Muscle of leg (tissue), 11 donors: ENCODE measurements around the gene PCDH9. TPM values are rescaled to one million over a fixed set of nuclear protein-coding genes. Genes with fewer than 3 reads are reported as not detected.

Source experiments
- DNase-seq: peaks from one replicate; pipeline ENCODE4 v3.0.0; 2013
- H3K27ac ChIP-seq: one replicate; pipeline ENCODE4 v1.5.1; 2013; ENCODE audit warnings: mild to moderate bottlenecking, low read length, control low read depth
- H3K27me3 ChIP-seq: one replicate; pipeline ENCODE4 v1.6.1; 2013; ENCODE audit warnings: low read length; ENCODE audit not compliant: control insufficient read depth, insufficient read depth
- H3K36me3 ChIP-seq: one replicate; pipeline ENCODE4 v1.6.1; 2013; ENCODE audit warnings: low read length; ENCODE audit not compliant: control insufficient read depth, insufficient read depth
- H3K4me1 ChIP-seq: one replicate; pipeline ENCODE4 v1.6.1; 2013; ENCODE audit warnings: low read length; ENCODE audit not compliant: control insufficient read depth, insufficient read depth
- H3K4me3 ChIP-seq: one replicate; pipeline ENCODE4 v1.5.1; 2013; ENCODE audit warnings: low read length, control low read depth
- H3K9me3 ChIP-seq: replicated peaks from 2 replicates; pipeline ENCODE4 v1.6.1; 2013; ENCODE audit warnings: low read depth, low read length; ENCODE audit not compliant: control insufficient read depth
- WGBS: methylation state at CpG from one replicate; pipeline ENCODE4 v1.1.5; 2013; ENCODE audit warnings: missing lambda C conversion rate; ENCODE audit not compliant: insufficient coverage; 5-methylcytosine and 5-hydroxymethylcytosine counted together
- polyA plus RNA-seq, 8 donors: library from polyadenylated mRNA; unstranded; fragments of 120-200 nt; gene quantifications; one replicate each; pipeline versions ENCODE4 v1.2.1 to v1.2.3, GENCODE V29; 2013; ENCODE audit warnings: inconsistent platforms in 1 of 8, low replicate concordance in 1 of 8; ENCODE audit not compliant: insufficient read length in 8 of 8, insufficient read depth in 1 of 8
- total RNA-seq: library from RNA; stranded (reverse); fragments of 120-200 nt; gene quantifications from one replicate; pipeline ENCODE4 v1.2.4, GENCODE V29; 2013

The PCDH9 gene
- total and polyA plus RNA-seq, 9 donors = 1.7 to 8.3 (median 3.1) TPM

- DNase-seq = peak; percentile 76
- H3K36me3 ChIP-seq = no peaks in the 10 kb centered on the region
- H3K4me1 ChIP-seq = no peaks in the 10 kb centered on the region
- H3K9me3 ChIP-seq = no peaks in the 10 kb centered on the region
- H3K27ac ChIP-seq = no peak overlapping the region
- peak overlapping the region; percentile 20 for H3K4me3 ChIP-seq
- 27% methylated on average over 5 of the region's 13 CpGs for WGBS
- H3K27me3 ChIP-seq = no peaks in the 10 kb centered on the region
These were observed 236.0 kb downstream of the PCDH9 start for GRCh38 chr13:66994097-66994496.

- no peak overlapping the region for H3K4me3 ChIP-seq
- no CpG with 5 or more reads among the region's 2 CpGs for WGBS
- no peaks in the 10 kb centered on the region for H3K9me3 ChIP-seq
- H3K4me1 ChIP-seq = no peaks in the 10 kb centered on the region
- no peaks in the 10 kb centered on the region for H3K27me3 ChIP-seq
- no peak overlapping the region for H3K27ac ChIP-seq
- H3K36me3 ChIP-seq = no peaks in the 10 kb centered on the region
- DNase-seq = no peak
These were observed 237.4 kb downstream of the PCDH9 start for GRCh38 chr13:66992719-66993118.

GRCh38 chr13:66992183-66992582, 238.0 kb downstream of the PCDH9 start:
- Histone ChIP-seq H3K4me1 (no peaks in the 10 kb centered on the region), H3K27ac (no peak overlapping the region), H3K9me3 (no peaks in the 10 kb centered on the region), H3K27me3 (no peaks in the 10 kb centered on the region), H3K36me3 (no peaks in the 10 kb centered on the region), H3K4me3 (no peak overlapping the region)
- no peak for DNase-seq
- whole genome bisulfite sequencing = no CpG with 5 or more reads among the region's 3 CpGs

GRCh38 chr13:66984241-66984640, 245.9 kb downstream of the PCDH9 start:
- no peak overlapping the region for H3K4me3 ChIP-seq
- H3K27me3 ChIP-seq = no peaks in the 10 kb centered on the region
- H3K27ac ChIP-seq = no peak overlapping the region
- H3K4me1 ChIP-seq = no peaks in the 10 kb centered on the region
- no peaks in the 10 kb centered on the region for H3K9me3 ChIP-seq
- H3K36me3 ChIP-seq = no peaks in the 10 kb centered on the region
- DNase-seq = no peak

GRCh38 chr13:66981912-66982311, 248.2 kb downstream of the PCDH9 start:
- DNase-seq = no peak
- no peaks in the 10 kb centered on the region for H3K9me3 ChIP-seq

GRCh38 chr13:66977161-66977560, 253.0 kb downstream of the PCDH9 start:
- WGBS = 86% methylated on average over 1 of the region's 4 CpGs
- H3K4me3 ChIP-seq = no peak overlapping the region

More at GRCh38 chr13:66981912-66982311, 248.2 kb downstream of the PCDH9 start:
- no peaks in the 10 kb centered on the region for H3K36me3 ChIP-seq
- WGBS = 95% methylated on average over 5 of the region's 7 CpGs
- H3K27ac ChIP-seq = no peak overlapping the region
- H3K4me1 ChIP-seq = no peaks in the 10 kb centered on the region
- no peaks in the 10 kb centered on the region for H3K27me3 ChIP-seq
- H3K4me3 ChIP-seq = no peak overlapping the region

GRCh38 chr13:66974889-66975288, 255.2 kb downstream of the PCDH9 start:
- Histone ChIP-seq H3K36me3 (no peaks in the 10 kb centered on the region), H3K4me3 (no peak overlapping the region), H3K27me3 (no peaks in the 10 kb centered on the region), H3K27ac (no peak overlapping the region), H3K4me1 (no peaks in the 10 kb centered on the region), H3K9me3 (no peaks in the 10 kb centered on the region)
- no CpG with 5 or more reads among the region's 1 CpG for whole genome bisulfite sequencing
- DNase-seq = no peak

More at GRCh38 chr13:66977161-66977560, 253.0 kb downstream of the PCDH9 start:
- Histone ChIP-seq H3K27ac (no peak overlapping the region), H3K9me3 (no peaks in the 10 kb centered on the region), H3K36me3 (no peaks in the 10 kb centered on the region), H3K4me1 (no peaks in the 10 kb centered on the region), H3K27me3 (no peaks in the 10 kb centered on the region)
- DNase-seq = no peak

GRCh38 chr13:66974174-66974573, 256.0 kb downstream of the PCDH9 start:
- WGBS = no CpG with 5 or more reads among the region's 1 CpG
- Histone ChIP-seq H3K4me3 (no peak overlapping the region), H3K27me3 (no peaks in the 10 kb centered on the region)

GRCh38 chr13:66972659-66973058, 257.5 kb downstream of the PCDH9 start:
- H3K9me3 ChIP-seq = no peaks in the 10 kb centered on the region
- 100% methylated on average over 3 of the region's 3 CpGs for WGBS

More at GRCh38 chr13:66974174-66974573, 256.0 kb downstream of the PCDH9 start:
- H3K36me3 ChIP-seq = no peaks in the 10 kb centered on the region
- no peaks in the 10 kb centered on the region for H3K4me1 ChIP-seq
- H3K27ac ChIP-seq = no peak overlapping the region
- no peaks in the 10 kb centered on the region for H3K9me3 ChIP-seq
- DNase-seq = no peak

GRCh38 chr13:66971004-66971403, 259.1 kb downstream of the PCDH9 start:
- H3K27ac ChIP-seq = no peak overlapping the region
- no peak for DNase-seq
- H3K9me3 ChIP-seq = no peaks in the 10 kb centered on the region
- H3K36me3 ChIP-seq = no peaks in the 10 kb centered on the region
- H3K4me3 ChIP-seq = no peak overlapping the region
- no peaks in the 10 kb centered on the region for H3K4me1 ChIP-seq
- WGBS = no CpG with 5 or more reads among the region's 2 CpGs
- H3K27me3 ChIP-seq = no peaks in the 10 kb centered on the region

More at GRCh38 chr13:66972659-66973058, 257.5 kb downstream of the PCDH9 start:
- Histone ChIP-seq H3K27ac (no peak overlapping the region), H3K36me3 (no peaks in the 10 kb centered on the region), H3K4me1 (no peaks in the 10 kb centered on the region), H3K27me3 (no peaks in the 10 kb centered on the region), H3K4me3 (no peak overlapping the region)
- no peak for DNase-seq

- Histone ChIP-seq H3K4me3 (no peak overlapping the region), H3K4me1 (no peaks in the 10 kb centered on the region), H3K27ac (no peak overlapping the region), H3K27me3 (no peaks in the 10 kb centered on the region), H3K9me3 (no peaks in the 10 kb centered on the region), H3K36me3 (no peaks in the 10 kb centered on the region)
- no peak for DNase-seq
- no CpG with 5 or more reads among the region's 1 CpG for WGBS
These were observed 260.8 kb downstream of the PCDH9 start for GRCh38 chr13:66969291-66969690.
